Psoas muscle (tissue), 8 donors: ENCODE results near the gene EPHB1. TPM values are rescaled to one million over a fixed set of nuclear protein-coding genes. Genes with fewer than 3 reads are reported as not detected.

Source experiments
- ATAC-seq, 4 donors: fragments of 200-7000 bp; cut with Tn5 transposase; one replicate each; pipeline ENCODE4 v1.9.1; 2020; ENCODE audit warnings: moderate library complexity in 3 of 4, mild to moderate bottlenecking in 2 of 4
- DNase-seq, 2 donors: peaks; one replicate each; pipeline ENCODE4 v3.0.0-alpha.2; 2020
- H3K27ac ChIP-seq: fragments of 200-600 bp; one replicate; pipeline ENCODE4 v1.8.0; 2022
- H3K27me3 ChIP-seq, 3 donors: fragments of 200-600 bp in 1 of 3; one replicate each; pipeline versions ENCODE4 v1.6.1 to v1.8.0; 2013 to 2022; ENCODE audit warnings: low read length in 2 of 3, mild to moderate bottlenecking in 2 of 3, moderate library complexity in 1 of 3; ENCODE audit not compliant: insufficient read depth in 3 of 3
- H3K36me3 ChIP-seq, 2 donors: fragments of 200-600 bp in 1 of 2; one replicate each; pipeline versions ENCODE4 v1.6.1 to v1.8.0; 2013 to 2022; ENCODE audit warnings: low read depth in 1 of 2, mild to moderate bottlenecking in 1 of 2, moderate library complexity in 1 of 2; ENCODE audit not compliant: insufficient read depth in 1 of 2
- H3K4me1 ChIP-seq: fragments of 200-600 bp; one replicate; pipeline ENCODE4 v1.8.0; 2022
- H3K4me3 ChIP-seq: fragments of 200-600 bp; one replicate; pipeline ENCODE4 v1.8.0; 2022; ENCODE audit warnings: mild to moderate bottlenecking
- H3K9me3 ChIP-seq: fragments of 200-600 bp; one replicate; pipeline ENCODE4 v1.8.0; 2022
- CTCF ChIP-seq: fragments of 200-600 bp; IDR thresholded peaks from one replicate; pipeline ENCODE4 v1.8.0; 2022; ENCODE audit warnings: antibody characterized with exemption
- WGBS, 3 donors: extraction: QIAGEN DNeasy Blood & Tissue Kit; methylation state at CpG; one replicate each; pipeline versions ENCODE4 v1.1.6 to v1.1.7; 2013; 5-methylcytosine and 5-hydroxymethylcytosine counted together
- intact Hi-C, 2 donors: fragments of 100-400 bp; cut with DNase I; formaldehyde crosslinking; loops; one replicate each; pipeline versions ENCODE4 v1.11.0 to v1.14.2; 2022
- polyA plus RNA-seq, 3 donors: library from polyadenylated mRNA; stranded (reverse); fragments of 200-250 nt; gene quantifications; one replicate each; pipeline ENCODE4 v1.2.3, GENCODE V29; 2013
- total RNA-seq, 4 donors: library from RNA; stranded (reverse); fragmentation: NEBNext Ultra II Directional in 2 of 4; extraction: Animal tissue kit (Norgen Biotek cat#: 25700) in 2 of 4; gene quantifications; one replicate each; pipeline versions ENCODE4 v1.2.1 to v1.2.4, GENCODE V29; 2021 to 2023
- donor health status: healthy with polysubstance abuse.
- donor health status: DM: no; HTN: no; CAD: no; lungs with moderate emphysema.
- donor health status: Bipolar disorder and iron deficiency.
- donor health status: healthy.
- donor health status: DM: yes; HTN: yes; CAD: no.
- donor health status: DM: no; HTN: no; CAD: no.
- donor health status: DM: no; HTN: no; CAD: no.
- donor health status: DM: yes; HTN: yes; CAD: no.

EPHB1 gene
- total and polyA plus RNA-seq, 7 donors: 0.85 to 6.3 (median 2.0) TPM

GRCh38 chr3:135136361-135137100, 341.5 kb downstream of the EPHB1 start:
- H3K27ac ChIP-seq: peak overlapping the region; percentile 69
- intact Hi-C loops: loop anchor here (5.0 kb wide), 1 partner anchor 81 kb away; no protein-coding TSS in a partner anchor

GRCh38 chr3:135137296-135137695, 342.2 kb downstream of the EPHB1 start:
- no peaks in the 10 kb centered on the region for H3K36me3 ChIP-seq
- no peaks in the 10 kb centered on the region for H3K27me3 ChIP-seq
- intact Hi-C loops: loop anchor here (5.0 kb wide), 1 partner anchor 80 kb away; no protein-coding TSS in a partner anchor
- DNase-seq (no peak), ATAC-seq (peak in 3 of 4 donors; percentile 41 to 80 (median 73))
- no peak overlapping the region for H3K4me3 ChIP-seq
- no peak for TF ChIP-seq CTCF
- 25 to 39% (median 28%) methylated on average over 2 of the region's 2 CpGs for WGBS, 3 donors
- H3K4me1 ChIP-seq: peaks cover 21% of the 10 kb centered on the region
- H3K27ac ChIP-seq: peak overlapping the region; percentile 69
- H3K9me3 ChIP-seq: no peaks in the 10 kb centered on the region

More at GRCh38 chr3:135136361-135137100, 341.5 kb downstream of the EPHB1 start:
- ATAC-seq: peak; percentile 94 to 97 (median 96)
- Histone ChIP-seq H3K4me3 (no peak overlapping the region), H3K36me3 (no peaks in the 10 kb centered on the region), H3K27me3 (no peaks in the 10 kb centered on the region), H3K9me3 (no peaks in the 10 kb centered on the region), H3K4me1 (peaks cover 19% of the 10 kb centered on the region)
- no peak for TF ChIP-seq CTCF
- WGBS, 3 donors: 25 to 37% (median 25%) methylated on average over 3 of the region's 3 CpGs
- peak; percentile 22 to 81 for DNase-seq

- Histone ChIP-seq H3K27ac (no peak overlapping the region), H3K36me3 (no peaks in the 10 kb centered on the region), H3K27me3 (no peaks in the 10 kb centered on the region), H3K4me3 (no peak overlapping the region), H3K4me1 (peaks cover 21% of the 10 kb centered on the region), H3K9me3 (no peaks in the 10 kb centered on the region)
- ATAC-seq (no peak), DNase-seq (no peak)
- WGBS, 3 donors: 67 to 73% (median 67%) methylated on average over 4 of the region's 4 CpGs
- intact Hi-C loops: loop anchor here (5.0 kb wide), 1 partner anchor 79 kb away; no protein-coding TSS in a partner anchor
- TF ChIP-seq CTCF: no peak
These were observed 343.7 kb downstream of the EPHB1 start for GRCh38 chr3:135138776-135139175.

- no peak overlapping the region for H3K4me3 ChIP-seq
- no peak for ATAC-seq
- peaks cover 21% of the 10 kb centered on the region for H3K4me1 ChIP-seq
- no peaks in the 10 kb centered on the region for H3K27me3 ChIP-seq
- H3K27ac ChIP-seq: no peak overlapping the region
- no peaks in the 10 kb centered on the region for H3K9me3 ChIP-seq
- WGBS, 3 donors: 57 to 62% (median 57%) methylated on average over 3 of the region's 3 CpGs
- peak in 1 of 2 donors; percentile 68 for DNase-seq
- H3K36me3 ChIP-seq: no peaks in the 10 kb centered on the region
- no peak for TF ChIP-seq CTCF
- intact Hi-C loops: no loop called here
These were observed 345.5 kb downstream of the EPHB1 start for GRCh38 chr3:135140591-135140990.
